AG20443 (cell line): ENCODE results near the gene GLYATL2.
A peak's percentile ranks its signal among the peaks of the same experiment; 100 is the strongest.

Experiments used
- DNase-seq: peaks from one replicate; pipeline ENCODE4 v3.0.0; 2012; ENCODE audit warnings: low spot score, mixed read lengths

The GLYATL2 gene, protein sequence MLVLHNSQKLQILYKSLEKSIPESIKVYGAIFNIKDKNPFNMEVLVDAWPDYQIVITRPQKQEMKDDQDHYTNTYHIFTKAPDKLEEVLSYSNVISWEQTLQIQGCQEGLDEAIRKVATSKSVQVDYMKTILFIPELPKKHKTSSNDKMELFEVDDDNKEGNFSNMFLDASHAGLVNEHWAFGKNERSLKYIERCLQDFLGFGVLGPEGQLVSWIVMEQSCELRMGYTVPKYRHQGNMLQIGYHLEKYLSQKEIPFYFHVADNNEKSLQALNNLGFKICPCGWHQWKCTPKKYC

GRCh38 chr11:58844361-58845005 is at the start of gene GLYATL2:
GLYATL2 (minus strand) TSS chr11:58844704; CDS start chr11:58839612, 5,092 bp downstream.
- no peak for DNase-seq

DNA sequence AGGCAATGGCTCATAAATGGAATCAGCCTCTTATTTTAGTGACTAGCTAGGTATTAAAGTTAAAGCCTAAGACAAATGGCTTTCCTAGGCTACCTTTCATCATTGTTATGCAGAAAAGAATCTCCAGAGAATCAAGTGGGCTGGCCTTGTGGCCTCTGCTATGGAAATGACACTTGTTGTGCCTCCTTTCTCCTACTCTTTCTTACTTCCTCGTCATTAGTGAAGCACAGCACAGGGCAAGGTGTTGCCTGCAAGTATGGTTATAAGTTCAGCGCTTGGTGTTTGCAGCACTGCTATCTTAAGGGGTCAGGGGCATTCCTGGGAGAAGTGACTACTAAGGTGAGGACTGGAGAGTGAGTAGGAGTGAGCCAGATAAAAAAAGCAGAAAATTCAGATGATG is 49.4 kb upstream of the GLYATL2 start:
- DNase-seq: no peak

- DNase-seq: no peak
Observed at GRCh38 chr11:58888579-58888978, 44.1 kb upstream of the GLYATL2 start.

GRCh38 chr11:58887452-58887851 is 42.9 kb upstream of the GLYATL2 start:
- DNase-seq: no peak

DNA sequence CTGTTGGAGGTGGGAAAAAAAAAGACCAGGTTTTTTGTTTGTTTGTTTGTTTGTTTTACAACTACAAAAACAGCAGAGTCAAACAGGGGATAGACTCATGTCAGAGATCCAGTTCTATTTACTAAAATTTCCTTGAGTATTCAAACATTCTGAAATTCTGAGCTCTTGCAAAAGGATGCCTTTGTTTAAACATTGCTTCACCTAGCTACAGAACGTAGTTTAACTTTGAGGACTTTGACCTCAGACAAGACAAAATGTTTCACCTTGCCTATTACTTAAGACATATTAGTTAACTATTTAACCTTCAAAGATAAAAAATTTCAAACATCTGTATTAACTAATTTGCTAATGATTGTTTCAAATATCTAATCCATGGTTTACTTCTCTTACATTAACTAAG is 36.1 kb upstream of the GLYATL2 start:
- no peak for DNase-seq

- DNase-seq: no peak
Observed at GRCh38 chr11:58880166-58880565, 35.7 kb upstream of the GLYATL2 start.

GRCh38 chr11:58867556-58867955 is 23.1 kb upstream of the GLYATL2 start:
- no peak for DNase-seq

- DNase-seq: no peak
Observed at GRCh38 chr11:58866788-58867187, 22.3 kb upstream of the GLYATL2 start.

DNA sequence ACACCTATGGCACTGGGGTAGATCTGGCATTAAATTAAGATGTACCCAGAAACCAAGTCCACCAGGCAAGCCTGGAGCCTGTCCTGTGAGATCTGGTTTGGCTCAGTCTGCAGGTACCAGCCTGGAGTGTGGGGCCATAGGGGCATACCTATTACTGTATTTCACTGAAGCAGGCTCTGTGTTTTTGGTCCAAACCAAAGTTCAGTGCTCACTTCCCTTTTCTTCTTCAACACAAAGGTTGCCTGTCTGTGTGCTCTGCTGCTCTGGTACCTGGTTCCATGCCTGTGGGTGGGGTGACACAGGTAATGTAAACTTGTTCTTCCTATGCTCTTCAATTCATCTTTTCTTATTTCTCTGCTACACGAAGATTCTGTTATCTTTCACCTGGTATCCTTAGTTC is 19.8 kb upstream of the GLYATL2 start:
- DNase-seq: no peak

DNA sequence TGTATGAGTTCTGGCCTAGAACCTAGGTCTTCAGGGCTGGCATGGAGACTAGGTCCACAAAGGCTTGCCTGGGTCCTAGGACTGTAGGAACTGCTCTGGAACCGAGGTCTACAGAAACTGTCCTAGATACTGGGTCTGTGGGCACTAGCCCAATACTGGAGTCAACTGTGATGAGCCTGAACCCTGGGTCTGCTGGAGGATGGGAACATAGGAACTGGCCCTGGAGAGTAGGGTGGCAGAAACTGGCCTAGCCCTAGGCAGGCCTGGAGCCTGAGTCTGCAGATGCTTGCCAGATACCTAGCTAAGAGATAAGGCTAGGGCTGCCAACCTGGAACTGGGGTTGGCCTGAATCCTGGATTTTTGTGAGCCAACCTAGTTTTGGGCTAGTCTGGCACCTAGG is 19.2 kb upstream of the GLYATL2 start:
- DNase-seq: no peak

GRCh38 chr11:58861533-58861932 is 17.0 kb upstream of the GLYATL2 start:
- DNase-seq: no peak

GRCh38 chr11:58856806-58857205 is 12.3 kb upstream of the GLYATL2 start:
- DNase-seq: no peak

- no peak for DNase-seq
Observed at GRCh38 chr11:58845386-58845785, 882 bp upstream of the GLYATL2 start.

- no peak for DNase-seq
Observed at GRCh38 chr11:58837707-58838388, 6.7 kb downstream of the GLYATL2 start.

DNA sequence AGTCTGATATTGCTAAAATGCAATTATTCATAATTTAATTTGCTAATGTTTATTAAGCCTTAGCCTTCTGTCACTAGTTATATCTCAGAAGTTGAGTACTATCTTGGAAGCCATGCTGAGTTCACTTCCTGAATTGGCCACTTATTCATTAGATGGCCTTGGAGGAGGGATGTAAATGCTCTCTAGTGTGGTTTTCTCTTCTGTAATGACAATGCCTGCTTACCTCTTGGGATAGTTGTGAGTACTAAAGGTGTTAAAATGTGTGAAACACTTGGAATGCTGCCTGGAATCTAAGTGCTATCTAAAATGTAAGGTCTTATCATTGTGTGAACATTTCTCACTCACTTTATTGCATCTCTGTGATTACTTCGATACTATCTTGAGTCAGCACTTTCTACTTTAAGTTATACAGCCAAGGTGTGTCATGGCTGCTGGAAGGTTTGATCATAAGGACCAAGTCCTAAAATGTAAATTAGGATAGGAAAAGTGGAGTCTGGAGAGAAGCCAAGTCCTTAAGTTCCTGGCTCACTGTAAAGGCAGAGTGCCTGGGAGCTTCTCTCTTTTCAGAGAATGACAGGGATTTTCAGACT is 12.4 kb downstream of the GLYATL2 start:
- no peak for DNase-seq

DNA sequence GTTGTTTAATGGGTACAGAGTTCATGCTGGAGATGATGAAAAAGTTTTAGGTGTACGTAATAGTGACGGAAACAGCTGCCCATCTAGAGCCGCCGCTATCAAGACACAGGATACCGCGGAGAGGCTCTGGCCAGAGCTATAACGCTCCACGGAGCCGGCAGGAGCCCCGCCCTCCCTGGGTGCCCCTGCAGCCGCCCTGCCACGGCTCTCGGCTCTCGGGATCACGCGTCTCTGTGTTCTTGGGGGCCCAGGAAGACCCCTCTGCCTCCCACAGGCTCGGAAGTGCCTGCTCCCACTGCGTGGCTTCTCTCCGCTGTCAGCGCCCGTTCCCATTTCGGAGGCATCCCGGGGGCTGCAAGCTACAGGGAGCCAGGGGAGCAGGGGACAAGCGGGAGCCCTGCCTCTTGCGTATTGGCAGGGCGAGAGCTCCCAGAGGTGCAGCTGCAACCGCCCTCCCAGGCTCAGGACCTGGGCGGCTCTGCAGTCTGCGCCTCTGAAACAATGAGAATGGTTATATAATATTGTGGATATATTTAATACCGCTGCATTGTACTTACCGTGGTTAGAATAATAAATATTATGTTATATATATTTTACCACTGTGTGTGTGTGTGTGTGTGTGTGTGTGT is 13.7 kb downstream of the GLYATL2 start:
- no peak for DNase-seq

- peak; percentile 48 for DNase-seq
Observed at GRCh38 chr11:58829786-58830185, 14.7 kb downstream of the GLYATL2 start.

GRCh38 chr11:58813693-58814092 is 30.8 kb downstream of the GLYATL2 start:
- DNase-seq: no peak

DNA sequence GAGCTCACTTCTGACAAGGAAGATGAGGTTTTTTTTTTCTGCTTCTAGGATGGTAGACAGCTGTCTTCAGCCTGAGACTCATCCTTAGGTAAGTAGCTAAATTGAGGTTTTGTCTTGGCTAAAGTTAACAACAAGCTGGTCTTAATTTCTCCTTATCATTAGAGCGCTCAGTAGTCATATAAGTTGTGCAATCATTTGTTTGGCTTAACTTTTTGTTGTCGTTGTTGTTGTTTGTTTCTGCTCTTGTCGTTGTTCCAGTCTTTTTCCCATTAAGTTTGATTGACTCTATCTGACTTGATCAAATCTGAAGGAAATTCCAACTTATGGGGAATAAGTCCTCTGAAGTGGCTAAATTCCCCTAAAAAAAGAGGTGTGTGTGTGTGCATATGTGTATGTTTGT is 33.0 kb downstream of the GLYATL2 start:
- no peak for DNase-seq

- DNase-seq: no peak
Observed at GRCh38 chr11:58807343-58807742, 37.2 kb downstream of the GLYATL2 start.

DNA sequence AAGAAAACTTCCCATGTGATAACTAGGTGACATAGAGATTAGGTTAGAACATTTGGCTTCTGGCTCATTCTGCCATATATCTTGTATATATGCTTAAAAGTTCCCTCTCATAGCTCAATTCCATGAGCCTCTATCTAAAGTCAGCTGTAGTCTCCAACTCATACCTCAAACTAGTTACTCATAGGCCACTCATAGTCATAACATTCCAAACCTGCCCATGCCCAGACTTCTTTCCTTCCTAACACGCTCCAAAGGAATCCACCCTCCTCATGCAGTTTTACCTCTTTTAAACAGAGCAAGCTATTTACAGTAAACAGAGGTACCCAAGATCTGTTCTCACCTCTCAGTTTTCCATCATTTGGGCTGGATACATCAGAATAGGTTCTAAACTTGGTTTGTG is 39.4 kb downstream of the GLYATL2 start:
- DNase-seq: peak; percentile 54

DNA sequence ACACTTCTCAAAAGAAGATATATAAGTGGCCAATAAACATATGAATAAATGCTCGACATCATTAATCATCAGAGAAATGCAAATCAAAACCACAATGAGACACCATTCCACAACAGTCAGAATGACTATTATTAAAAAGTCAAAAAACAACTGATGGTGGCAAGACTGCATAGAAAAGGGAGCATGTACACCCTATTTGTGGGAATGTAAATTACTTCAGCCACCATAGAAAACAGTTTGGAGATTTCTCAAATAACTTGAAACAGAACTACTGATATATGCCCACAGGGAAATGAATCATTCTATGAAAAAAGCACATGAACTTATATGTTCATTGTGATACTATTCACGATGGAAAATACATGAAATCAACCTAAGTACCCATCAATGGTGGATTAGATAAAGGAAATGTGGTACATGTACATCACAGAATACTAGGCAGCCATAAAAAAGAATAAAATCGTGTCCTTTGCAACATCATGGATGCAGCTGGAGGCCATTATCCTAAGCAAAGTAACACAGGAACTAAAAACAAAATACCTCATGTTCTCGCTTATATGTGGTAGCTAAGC is 42.4 kb downstream of the GLYATL2 start:
- DNase-seq: no peak
